ENCODE results near the gene MORN5. TPM values are rescaled to one million over a fixed set of nuclear protein-coding genes. Genes with fewer than 3 reads are reported as not detected.
A peak's percentile ranks its signal among the peaks of the same experiment; 100 is the strongest.

The MORN5 gene
- total and polyA plus RNA-seq, 2 donors (not counting 1 experiment from before 2014, with no cell fraction given): not detected

DNA sequence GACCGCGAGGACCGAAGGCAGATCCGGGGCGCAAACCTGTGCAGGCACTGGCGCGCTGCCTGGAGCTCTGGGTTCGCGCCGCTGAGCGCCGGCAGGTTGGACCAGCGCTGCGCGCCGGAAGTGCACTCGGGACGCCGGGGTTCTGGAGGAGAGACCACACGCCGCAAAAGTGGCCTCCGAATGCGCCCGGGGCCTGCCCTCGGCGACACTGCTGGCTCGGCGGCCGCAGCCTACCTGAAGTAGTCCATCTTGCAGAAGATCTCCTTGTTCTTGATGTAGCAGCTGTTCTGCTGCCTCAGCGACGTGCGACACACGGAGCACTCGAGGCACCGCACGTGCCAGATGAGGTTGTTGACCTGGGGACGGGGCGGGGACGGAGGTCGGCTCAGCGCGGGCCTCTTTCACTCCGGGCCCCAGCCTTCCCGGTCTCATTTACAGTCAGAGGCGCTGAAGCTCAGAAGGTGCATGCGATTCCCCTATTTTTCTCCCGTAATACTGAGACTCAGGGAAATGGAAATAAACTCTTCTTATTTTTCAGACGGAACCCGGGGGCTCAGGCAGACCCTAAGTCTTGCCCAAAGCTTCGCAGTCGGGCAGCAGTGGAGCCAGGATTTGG, 66.5 kb downstream of the MORN5 start:
- H3K27me3 Mint-ChIP-seq: peaks cover 53% of the 10 kb centered on the region
- no peak overlapping the region for H3K4me2 ChIP-seq (replicated peaks; ENCODE audit: low read depth, low read length, poor library complexity, severe bottlenecking)
- intact Hi-C loops (cut with micrococcal nuclease): no loop called here
- no peak overlapping the region for H3K9ac ChIP-seq (ENCODE audit: low read length)
- TF ChIP-seq, protein P1, sequence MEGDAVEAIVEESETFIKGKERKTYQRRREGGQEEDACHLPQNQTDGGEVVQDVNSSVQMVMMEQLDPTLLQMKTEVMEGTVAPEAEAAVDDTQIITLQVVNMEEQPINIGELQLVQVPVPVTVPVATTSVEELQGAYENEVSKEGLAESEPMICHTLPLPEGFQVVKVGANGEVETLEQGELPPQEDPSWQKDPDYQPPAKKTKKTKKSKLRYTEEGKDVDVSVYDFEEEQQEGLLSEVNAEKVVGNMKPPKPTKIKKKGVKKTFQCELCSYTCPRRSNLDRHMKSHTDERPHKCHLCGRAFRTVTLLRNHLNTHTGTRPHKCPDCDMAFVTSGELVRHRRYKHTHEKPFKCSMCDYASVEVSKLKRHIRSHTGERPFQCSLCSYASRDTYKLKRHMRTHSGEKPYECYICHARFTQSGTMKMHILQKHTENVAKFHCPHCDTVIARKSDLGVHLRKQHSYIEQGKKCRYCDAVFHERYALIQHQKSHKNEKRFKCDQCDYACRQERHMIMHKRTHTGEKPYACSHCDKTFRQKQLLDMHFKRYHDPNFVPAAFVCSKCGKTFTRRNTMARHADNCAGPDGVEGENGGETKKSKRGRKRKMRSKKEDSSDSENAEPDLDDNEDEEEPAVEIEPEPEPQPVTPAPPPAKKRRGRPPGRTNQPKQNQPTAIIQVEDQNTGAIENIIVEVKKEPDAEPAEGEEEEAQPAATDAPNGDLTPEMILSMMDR (IDR thresholded peaks at IDR 0.05): no peak
- TF ChIP-seq EZH2 (IDR thresholded peaks at IDR 0.05; ENCODE audit: borderline replicate concordance, insufficient read depth, low read depth, low read length, poor library complexity, severe bottlenecking): no peak
- H4K20me1 ChIP-seq (ENCODE audit: control insufficient read depth, insufficient read depth, low read length, poor library complexity, severe bottlenecking): no peaks in the 10 kb centered on the region
- WGBS (ENCODE audit: insufficient coverage): 89% methylated on average over 51 of the region's 51 CpGs
- H3K4me3 Mint-ChIP-seq: peak overlapping the region; percentile 44
- CTCF ChIA-PET: no interaction called here
- peaks cover 6 to 15% of the 10 kb centered on the region in 2 donors for H3K4me1 ChIP-seq (ENCODE audit: control insufficient read depth in 2 of 2, insufficient read depth in 2 of 2, low read length in 2 of 2)
- H3K9me3 Mint-ChIP-seq (ENCODE audit: insufficient read depth): no peaks in the 10 kb centered on the region
- H3K79me2 ChIP-seq (ENCODE audit: control insufficient read depth, insufficient read depth, low read length): no peaks in the 10 kb centered on the region
- H3K27ac Mint-ChIP-seq: no peak overlapping the region
- peaks cover 7% of the 10 kb centered on the region for H3K4me1 Mint-ChIP-seq
- no peaks in the 10 kb centered on the region for H3K36me3 ChIP-seq (replicated peaks in 1 of 2; ENCODE audit: control extremely low read depth in 1 of 2, control insufficient read depth in 1 of 2, extremely low read depth in 1 of 2, insufficient read depth in 2 of 2, low read length in 1 of 2)
- H3K4me3 ChIP-seq (ENCODE audit: control extremely low read depth in 1 of 5, extremely low read depth in 1 of 5, insufficient read depth in 1 of 5, low read depth in 2 of 5, low read length in 4 of 5): no peak overlapping the region
- H2AFZ ChIP-seq (ENCODE audit: insufficient read depth, low read depth, low read length, poor library complexity, severe bottlenecking): no peak overlapping the region
- H3K27ac ChIP-seq (ENCODE audit: low read length in 2 of 2): no peak overlapping the region
- POLR2A ChIA-PET: no interaction called here
- peaks cover 0 to 59% (median 30%) of the 10 kb centered on the region in 4 experiments for H3K27me3 ChIP-seq (replicated peaks in 1 of 4; ENCODE audit: control extremely low read depth in 1 of 4, control insufficient read depth in 3 of 4, insufficient read depth in 4 of 4, low read length in 3 of 4)
- ATAC-seq (ENCODE audit: low read depth) (no peak), DNase-seq (no peak)
- peaks cover 0 to 18% (median 0%) of the 10 kb centered on the region in 3 donors for H3K9me3 ChIP-seq (ENCODE audit: control extremely low read depth in 1 of 3, control insufficient read depth in 2 of 3, insufficient read depth in 1 of 3, low read length in 2 of 3)

DNA sequence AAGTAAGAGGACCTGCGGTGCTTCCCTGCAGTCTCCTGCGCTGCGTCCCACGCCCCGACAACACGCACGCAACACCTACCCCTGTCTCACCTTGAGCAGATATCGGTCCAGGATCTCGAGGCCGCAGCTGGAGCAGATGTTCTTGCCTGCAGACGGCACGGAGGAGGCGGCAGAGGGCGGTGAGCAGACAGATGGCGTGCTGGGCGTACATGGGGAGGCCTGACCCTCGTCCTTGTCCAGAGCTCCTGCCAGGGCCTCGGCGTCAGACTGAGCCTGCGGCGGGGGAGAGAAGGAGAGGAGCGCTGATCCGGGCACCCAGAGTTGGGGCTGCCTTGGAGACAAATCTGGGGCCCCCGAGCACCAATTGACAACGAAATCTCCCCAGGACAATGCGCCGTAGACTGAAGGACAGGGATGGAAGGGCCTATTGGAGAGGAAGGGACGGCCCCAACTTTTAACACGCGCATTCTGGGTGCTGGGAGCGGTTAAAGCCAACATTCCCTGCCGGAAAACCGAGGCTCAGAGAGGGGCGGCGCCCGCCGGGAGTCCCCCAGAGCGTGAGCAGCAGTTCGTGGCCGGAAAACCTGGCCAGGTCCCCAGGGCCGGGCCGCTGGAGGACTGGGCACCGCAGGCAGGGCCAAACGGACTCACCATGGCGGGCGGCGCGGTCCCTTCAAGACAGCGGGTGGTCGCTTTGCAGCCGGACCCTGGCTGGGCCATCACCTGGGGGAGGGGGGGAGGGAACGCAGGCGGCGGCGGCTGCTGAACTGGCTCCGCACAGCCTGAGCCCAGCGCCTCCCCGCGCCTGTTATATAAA, 67.3 kb downstream of the MORN5 start:
- H3K27ac ChIP-seq (ENCODE audit: low read length in 2 of 2): no peak overlapping the region
- peaks cover 0 to 12% (median 0%) of the 10 kb centered on the region in 3 donors for H3K9me3 ChIP-seq (ENCODE audit: control extremely low read depth in 1 of 3, control insufficient read depth in 2 of 3, insufficient read depth in 1 of 3, low read length in 2 of 3)
- no peaks in the 10 kb centered on the region for H3K79me2 ChIP-seq (ENCODE audit: control insufficient read depth, insufficient read depth, low read length)
- H3K4me1 ChIP-seq (ENCODE audit: control insufficient read depth in 2 of 2, insufficient read depth in 2 of 2, low read length in 2 of 2): peaks cover 5 to 12% of the 10 kb centered on the region in 2 donors
- Mint-ChIP-seq H3K4me3 (peak overlapping the region; percentile 44), H3K4me1 (peaks cover 7% of the 10 kb centered on the region), H3K27ac (no peak overlapping the region), H3K27me3 (peaks cover 46% of the 10 kb centered on the region), H3K9me3 (ENCODE audit: insufficient read depth) (no peaks in the 10 kb centered on the region)
- H3K4me3 ChIP-seq (ENCODE audit: control extremely low read depth in 1 of 5, extremely low read depth in 1 of 5, insufficient read depth in 1 of 5, low read depth in 2 of 5, low read length in 4 of 5): no peak overlapping the region
- H3K27me3 ChIP-seq (replicated peaks in 1 of 4; ENCODE audit: control extremely low read depth in 1 of 4, control insufficient read depth in 3 of 4, insufficient read depth in 4 of 4, low read length in 3 of 4): peaks cover 0 to 52% (median 25%) of the 10 kb centered on the region in 4 experiments
- intact Hi-C loops (cut with micrococcal nuclease): no loop called here
- no peak for TF ChIP-seq EZH2 (IDR thresholded peaks at IDR 0.05; ENCODE audit: borderline replicate concordance, insufficient read depth, low read depth, low read length, poor library complexity, severe bottlenecking)
- TF ChIP-seq, protein P1 (IDR thresholded peaks at IDR 0.05): no peak
- no peak overlapping the region for H3K4me2 ChIP-seq (replicated peaks; ENCODE audit: low read depth, low read length, poor library complexity, severe bottlenecking)
- no peak overlapping the region for H3K9ac ChIP-seq (ENCODE audit: low read length)
- WGBS (ENCODE audit: insufficient coverage): 96% methylated on average over 46 of the region's 59 CpGs
- ATAC-seq (ENCODE audit: low read depth) (no peak), DNase-seq (no peak)
- H3K36me3 ChIP-seq (replicated peaks in 1 of 2; ENCODE audit: control extremely low read depth in 1 of 2, control insufficient read depth in 1 of 2, extremely low read depth in 1 of 2, insufficient read depth in 2 of 2, low read length in 1 of 2): no peaks in the 10 kb centered on the region
- H2AFZ ChIP-seq (ENCODE audit: insufficient read depth, low read depth, low read length, poor library complexity, severe bottlenecking): no peak overlapping the region
- ChIA-PET POLR2A (no interaction called here), CTCF (no interaction called here)
- H4K20me1 ChIP-seq (ENCODE audit: control insufficient read depth, insufficient read depth, low read length, poor library complexity, severe bottlenecking): no peaks in the 10 kb centered on the region
